Activated CD4-positive, alpha-beta T cell treated with anti-CD3 and anti-CD28 coated beads for 1 hour (primary cell): ENCODE data around the gene PTPN14.
"Not testable (repeated sequence)": the region's sequence is repeated elsewhere in the genome, so short reads cannot be mapped to it uniquely, and the experiment has no call there.

Source experiments
- DNase-seq: peaks from one replicate; pipeline ENCODE4 v3.0.0-alpha.2; 2020

PTPN14 gene

DNA sequence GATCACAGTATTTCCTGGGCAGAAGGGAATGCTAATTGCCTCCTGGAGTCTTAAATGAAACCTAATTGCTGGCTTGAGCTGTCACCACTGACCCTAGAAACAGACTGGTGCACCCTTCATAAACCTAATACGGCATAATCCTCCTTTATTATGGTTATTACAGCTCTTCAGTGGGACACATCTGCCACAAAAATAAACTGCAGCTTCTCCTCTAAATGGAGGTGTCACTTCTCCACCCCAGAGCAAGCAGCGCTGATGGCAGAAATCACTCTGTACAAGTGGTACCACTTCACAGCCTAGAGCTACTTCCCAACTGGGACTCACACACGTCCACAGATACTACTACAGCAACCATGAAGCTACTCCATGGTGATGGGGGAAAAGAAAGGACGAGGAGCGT lies 11.1 kb downstream of the PTPN14 start:
- DNase-seq, result no peak

DNA sequence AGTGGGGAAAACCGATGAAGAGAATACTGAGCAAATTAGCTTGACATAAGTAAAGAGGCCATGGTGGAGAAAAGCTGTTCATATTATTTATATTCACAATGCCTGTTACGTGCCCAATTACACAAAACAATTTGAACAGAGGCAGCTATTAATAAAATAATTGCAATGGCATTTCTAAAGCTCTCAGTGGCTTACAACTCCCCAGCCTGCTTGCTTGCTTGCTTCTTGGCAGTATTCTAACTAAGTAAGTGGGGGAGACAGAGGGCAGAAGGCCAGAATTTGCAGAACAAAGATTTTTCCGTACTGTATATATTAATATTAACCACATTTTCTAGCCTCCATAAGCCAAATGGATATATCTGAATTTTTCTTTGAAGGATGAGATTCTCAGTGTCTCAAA lies 12.9 kb downstream of the PTPN14 start:
- no peak for DNase-seq

DNA sequence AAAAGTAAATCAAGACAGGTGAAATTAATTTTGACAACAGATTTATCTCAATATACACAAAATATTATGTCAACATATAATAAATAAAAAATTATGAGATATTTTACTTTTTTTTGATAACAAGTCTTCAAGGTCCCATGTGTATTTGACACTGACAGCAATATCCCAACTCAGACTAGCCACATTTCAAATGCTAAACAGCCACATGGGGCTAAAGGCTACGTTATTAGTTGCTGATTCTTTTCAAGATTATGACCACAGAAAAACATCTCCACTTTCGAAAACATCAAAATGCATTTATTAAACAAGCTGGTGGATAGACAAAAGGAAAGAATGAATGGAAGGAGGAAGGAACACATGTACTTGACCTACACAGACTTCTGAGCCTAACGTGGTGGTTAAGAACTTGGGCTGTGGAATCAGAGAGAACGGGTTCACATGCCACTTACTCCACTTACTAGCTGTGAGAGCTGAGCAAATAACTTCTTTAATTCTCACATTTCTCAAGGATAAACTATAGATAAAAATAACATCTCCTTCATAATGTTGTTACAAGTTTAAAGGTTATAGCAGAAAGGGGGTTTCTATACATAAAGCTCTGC lies 13.4 kb downstream of the PTPN14 start:
- DNase-seq, result no peak

DNA sequence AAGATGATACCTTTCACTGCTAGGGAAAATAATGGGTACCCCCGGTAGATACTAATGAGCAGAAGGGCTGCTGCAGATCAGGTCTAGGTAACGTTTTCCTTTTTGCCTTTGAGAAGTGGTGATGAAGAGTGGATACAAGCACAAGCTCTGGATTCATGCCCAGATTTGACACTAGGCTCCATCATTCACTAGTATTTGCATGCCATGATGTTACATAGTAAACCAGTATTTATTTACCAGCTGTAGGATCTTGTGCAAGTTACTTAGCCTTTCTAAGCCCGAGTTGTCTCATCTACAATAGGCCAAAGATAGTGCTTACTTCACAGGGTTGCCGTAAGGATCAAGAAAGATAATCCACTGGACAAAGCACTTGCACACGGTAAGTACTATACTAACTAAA lies 14.2 kb downstream of the PTPN14 start:
- no peak for DNase-seq

DNA sequence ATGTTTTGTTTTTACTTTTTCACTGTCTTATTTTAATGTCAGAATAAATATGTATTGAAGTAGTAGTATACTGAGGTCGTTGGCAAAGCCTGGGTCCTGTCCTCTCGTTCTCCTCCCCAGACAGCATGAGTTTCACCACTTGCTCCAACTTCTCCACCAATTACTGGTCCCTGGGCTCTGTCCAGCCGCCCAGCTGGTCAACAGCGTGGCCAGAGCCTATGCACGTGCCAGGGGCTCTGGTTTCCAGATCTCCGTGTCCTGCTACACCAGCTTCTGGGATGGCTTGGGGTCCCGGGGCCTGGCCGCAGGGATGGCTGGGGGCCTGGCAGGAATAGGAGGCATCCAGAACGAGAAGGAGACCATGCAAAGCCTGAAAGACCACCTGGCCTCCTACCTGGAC lies 19.3 kb downstream of the PTPN14 start:
- DNase-seq, result no peak

DNA sequence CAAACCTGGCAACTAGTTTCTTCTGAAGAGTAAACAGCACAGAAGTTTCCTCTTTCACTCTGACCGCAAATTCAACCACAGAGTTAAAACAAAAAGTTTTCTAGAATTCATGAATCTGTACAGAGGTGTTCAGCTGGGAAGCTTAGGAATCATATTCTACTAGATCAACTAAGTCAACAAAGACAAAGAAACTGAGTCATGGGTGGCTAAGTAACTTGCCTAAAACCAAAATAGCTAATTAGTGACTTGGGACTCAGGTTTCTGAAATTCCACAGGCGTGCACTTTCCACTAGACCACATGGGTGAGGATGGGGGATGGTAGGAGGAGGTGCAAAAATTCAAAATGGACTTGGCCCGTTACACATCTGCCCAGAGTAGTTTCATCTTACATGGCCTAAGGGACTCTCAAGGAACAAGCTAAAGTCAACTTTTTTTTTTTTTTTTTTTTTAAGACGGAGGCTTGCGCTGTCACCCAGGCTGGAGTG lies 25.8 kb downstream of the PTPN14 start:
- no peak for DNase-seq

DNA sequence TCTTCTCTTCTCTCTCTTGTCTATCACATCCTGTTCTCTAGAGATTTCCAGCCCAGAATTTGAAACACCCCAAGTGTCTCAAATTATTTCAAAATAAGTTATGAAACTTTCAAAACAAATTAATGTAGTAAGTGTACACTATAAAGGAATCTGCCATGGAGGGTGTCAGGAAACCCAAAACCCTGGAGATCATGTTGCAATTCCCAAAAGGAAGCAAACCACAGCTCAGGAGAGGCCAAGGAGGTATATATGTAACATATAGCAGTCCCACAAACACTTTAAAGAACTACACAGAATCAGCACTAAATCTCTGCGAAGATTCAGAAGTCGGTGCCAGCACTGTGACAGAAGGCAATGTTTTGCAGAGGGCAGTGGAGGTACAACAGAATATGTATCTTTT lies 26.6 kb downstream of the PTPN14 start:
- no peak for DNase-seq

DNA sequence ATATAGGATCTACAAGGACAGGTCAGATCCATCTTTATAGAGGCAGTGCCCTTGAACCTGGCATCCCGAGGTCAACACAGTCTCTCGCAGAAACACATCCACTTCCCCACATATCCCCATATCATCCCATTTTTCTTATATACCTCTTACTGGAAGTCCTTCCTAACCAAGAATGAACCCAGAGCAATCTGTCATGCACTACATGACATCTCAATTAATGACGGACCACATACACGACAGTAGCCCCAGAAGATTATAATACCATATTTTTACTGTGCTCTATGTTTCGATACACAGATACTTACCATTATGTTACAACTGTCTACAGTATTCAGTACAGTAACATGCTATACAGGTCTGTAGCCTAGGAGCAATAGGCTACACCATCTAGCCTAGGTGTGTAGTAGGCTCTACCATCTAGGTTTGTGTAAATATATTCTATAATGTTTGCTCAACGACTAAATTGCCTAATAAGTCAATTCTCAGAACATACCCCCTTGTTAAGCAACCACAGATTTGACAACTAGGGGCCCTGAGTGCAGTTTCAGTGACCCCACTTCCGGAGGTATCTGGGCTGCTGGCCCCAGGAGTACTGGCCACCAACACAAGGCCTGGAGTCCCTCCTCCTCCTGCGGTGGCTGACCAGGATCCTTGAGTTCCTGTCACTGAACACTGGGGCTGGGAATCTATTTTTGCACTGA lies 28.1 kb downstream of the PTPN14 start:
- DNase-seq, result no peak

DNA sequence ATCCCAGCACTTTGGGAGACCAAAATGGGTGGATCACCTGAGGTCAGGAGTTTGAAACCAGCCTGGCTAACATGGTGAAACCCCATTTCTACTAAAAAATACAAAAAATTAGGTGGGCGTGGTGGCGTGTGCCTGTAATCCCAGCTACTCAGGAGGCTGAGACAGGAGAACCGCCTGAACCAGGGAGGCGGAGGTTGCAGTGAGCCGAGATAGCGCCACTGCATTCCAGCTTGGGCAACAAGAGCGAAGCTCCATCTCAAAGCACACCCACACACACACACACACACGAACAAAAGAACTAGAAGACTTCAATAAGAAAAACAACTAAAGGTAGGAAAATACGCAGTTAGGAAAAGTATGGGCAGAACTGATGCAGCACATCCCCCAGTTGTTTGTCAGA lies 29.9 kb downstream of the PTPN14 start:
- DNase-seq, result not testable (repeated sequence)

DNA sequence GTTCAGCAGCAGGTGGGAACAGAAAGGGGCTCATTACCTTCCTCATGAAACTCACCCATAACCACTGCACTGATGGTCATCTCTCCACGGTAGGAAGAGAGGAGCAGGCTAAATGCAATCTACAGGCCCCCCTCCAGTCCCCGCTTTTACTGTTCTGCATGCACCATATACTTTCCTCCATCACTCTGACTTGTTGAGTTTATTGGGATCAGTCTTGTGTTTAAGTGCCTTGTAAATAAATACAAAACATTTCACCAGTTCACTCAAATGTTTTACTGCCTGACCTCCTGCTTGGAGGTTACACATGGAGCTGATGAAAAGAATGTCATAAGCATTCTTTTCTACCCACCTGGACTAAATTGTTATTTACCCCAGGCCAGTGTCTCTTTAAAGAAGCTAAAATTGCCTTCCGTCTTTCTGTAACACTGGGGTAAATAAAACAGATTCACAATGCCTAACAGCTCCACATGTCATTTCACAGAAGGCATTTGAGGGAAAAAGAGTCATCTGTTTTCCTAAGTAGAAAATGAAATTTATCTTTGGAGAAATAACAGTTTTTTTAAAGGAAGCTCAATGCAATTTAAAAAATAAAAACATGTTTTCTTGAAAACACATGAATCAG lies 30.7 kb downstream of the PTPN14 start:
- DNase-seq, result no peak

DNA sequence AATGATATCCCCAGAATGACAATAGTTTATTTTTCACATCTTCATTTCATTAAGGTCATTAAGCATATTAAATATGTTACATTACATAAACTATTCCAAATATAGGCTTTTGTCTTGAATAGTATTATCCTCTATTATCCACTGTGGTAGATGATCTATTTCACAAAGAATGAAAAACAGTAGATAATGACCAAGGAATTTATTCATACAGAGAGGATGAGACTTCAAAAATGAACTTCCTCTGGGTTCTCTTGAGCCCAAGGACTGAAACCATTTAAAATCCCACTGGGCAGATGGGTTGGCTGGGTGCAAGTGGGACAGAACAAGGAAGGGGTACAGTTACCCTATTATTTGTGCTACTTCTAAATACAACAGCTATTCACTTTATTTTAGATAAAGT lies 33.0 kb downstream of the PTPN14 start:
- no peak for DNase-seq

DNA sequence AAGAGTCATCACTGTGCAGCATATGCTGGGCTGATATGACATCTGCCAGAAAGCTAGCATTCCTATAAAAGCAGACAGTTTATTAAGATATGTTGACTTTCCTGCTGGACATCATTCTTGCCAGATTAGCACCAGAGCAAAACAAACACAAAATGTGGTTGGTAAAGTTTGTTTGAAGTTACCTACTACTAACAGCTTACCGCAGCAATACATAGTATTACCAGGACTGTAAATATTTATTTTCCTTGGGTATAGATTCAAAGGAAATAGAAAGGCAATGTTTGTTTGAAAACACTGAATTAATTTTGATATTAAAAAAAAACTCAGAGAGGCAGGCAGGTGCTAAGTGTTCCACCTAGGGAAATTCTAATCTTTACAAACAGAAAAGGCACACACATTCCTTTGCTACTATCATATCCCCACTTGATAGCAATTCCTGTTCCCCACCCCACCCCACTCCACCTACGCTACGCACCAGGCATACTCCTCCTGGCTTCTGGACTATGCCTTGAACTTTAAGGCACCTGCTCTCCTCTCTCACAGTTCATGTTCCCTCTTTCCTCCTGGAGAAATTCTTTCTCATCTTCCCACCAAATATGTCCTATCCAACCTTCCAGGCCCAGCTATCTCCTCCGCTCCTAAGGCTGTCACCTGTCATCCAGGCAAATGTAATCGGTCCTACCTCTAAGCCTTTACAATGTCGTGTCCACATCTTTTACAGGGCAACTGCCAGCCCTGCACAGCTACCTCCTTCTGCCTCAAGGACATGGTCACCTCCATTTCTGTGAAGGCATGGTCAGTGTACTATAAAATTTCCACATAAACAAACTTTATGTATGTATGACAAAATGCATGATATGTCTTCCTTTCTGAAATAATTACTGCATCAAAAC lies 34.7 kb downstream of the PTPN14 start:
- DNase-seq, result no peak

DNA sequence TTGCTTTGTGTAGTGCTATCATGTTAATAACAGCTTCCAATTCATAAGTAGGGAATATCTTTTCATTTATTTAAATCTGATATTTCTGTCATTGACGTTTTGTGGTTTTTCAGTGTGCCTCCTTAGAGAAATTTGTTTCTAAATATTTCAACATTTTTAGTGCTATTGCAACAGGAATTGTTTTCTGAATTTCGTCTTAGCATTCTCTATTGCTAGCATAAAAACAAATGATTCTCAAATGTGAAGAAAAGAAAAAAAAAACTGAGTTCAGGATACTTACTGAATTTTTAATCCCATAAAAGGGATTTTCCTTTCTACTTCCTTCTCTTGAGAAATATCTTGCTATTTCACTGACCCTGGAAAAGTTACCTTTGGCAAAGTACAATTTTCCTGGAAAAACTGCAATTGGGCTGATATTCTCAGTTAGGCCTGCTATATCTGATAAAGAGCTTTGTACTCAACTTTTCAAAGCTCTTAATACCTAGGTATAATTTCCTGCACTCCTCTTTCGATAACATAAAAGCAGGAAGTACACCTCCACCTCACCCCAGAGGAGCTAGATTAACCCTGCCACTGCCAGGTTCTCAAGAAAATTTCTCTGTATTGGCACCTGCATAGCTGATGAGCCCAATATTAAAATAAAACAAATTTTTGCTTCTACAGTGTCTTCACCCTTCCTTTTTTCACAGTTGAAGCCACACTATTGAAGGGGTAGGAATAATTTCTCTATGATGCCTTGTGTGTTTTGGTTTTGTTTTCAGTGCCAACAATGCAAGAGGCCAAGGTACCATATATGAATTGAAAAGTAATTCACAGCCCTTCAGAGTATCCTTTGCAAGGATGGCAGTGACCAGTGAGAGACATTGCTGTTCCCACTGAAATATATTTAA lies 35.6 kb downstream of the PTPN14 start:
- DNase-seq, result no peak

DNA sequence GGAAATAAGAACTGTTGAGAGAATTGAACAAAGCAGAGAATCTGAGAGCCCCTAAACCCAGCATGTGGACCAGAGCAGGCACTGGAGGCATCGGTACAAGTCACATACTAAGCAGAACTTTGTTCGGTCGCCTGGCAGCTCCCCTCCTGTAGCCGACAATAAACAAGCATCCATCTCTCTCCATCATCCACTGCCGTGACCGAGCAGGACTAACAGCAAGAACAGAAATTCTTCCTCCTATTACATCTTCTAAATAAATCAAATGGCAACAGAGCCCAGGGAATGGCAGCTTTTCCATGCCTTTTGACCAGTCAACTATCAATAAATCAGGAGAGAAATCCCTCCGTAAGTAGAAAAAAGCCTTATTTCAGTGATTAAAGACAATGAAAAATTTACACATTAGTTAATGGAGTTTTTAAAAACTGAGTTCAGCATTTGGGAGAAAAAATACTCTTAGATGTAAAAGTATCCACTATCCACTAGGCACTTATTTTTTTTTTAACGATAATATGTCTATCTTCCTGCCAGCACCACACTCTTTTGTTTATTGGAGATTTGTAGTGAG lies 36.5 kb downstream of the PTPN14 start:
- DNase-seq, result no peak

DNA sequence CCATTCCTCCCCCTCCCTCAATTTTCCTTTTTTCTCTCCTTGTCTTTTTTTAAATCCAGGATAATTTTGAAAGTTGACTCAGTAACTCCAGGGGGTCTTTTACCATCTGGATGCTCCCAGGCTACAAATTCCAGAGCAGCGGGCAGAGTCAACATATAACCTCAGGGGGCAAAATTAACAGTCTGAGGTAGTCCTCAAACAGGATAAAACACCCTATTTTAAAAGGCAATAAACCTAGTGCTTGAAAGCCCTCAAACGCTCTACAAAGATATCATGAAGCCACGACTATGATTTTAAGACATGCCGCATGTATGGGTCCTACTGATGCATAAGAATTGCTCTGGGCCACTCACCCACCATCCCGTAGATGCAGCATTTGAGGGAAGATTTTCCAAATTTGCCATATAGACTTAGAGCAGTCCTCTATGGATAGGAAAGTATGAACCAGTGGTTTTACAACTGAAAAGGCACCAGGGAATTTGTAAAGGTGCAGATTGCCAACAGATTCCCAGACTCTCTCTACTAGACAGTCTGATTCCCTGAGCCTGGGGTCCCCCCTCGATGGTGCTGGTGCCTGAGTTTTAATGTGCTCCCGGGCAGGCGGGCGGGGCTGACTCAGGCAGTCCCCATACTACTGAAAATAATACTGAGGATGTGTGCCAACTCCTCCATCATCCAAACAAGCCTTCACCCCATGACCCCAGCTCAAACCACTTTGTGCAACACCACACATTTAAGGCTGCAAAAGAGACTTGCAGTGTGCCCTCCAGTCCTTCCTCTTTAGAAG lies 37.2 kb downstream of the PTPN14 start:
- no peak for DNase-seq

DNA sequence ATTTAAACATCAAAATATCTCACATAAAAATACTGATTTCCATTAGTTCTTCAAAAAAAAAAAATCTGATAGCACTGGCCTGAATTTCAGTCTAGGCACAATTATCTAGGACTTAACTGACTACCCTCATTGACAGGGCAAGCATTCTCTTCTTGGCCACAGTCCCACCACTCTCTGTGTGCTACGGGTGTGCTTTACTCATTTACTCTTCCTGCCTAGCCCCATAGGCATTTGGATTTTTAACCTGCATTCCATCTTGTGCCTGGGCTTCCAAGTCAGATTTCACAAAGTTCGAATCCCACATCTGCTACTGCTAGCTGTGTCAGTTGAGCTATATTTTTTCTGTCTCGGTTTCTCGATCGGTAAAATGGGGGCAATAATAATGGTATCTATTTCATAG lies 38.0 kb downstream of the PTPN14 start:
- no peak for DNase-seq

DNA sequence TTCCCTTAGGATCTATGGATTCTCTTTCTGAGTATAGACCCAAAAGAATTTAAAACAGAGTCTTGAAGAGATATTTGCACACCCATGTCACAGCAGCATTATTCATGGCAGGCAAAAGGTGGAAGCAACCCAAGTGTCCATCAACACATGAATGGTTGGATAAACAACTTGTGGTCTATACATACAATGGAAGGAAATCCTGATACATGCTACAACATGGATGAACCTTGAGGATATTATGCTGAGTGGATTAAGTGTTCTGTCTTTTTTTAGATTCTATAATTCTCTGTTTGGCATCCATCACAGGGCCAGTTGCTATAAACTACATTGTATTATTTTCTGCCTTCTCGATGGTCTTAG lies 39.8 kb downstream of the PTPN14 start:
- no peak for DNase-seq

DNA sequence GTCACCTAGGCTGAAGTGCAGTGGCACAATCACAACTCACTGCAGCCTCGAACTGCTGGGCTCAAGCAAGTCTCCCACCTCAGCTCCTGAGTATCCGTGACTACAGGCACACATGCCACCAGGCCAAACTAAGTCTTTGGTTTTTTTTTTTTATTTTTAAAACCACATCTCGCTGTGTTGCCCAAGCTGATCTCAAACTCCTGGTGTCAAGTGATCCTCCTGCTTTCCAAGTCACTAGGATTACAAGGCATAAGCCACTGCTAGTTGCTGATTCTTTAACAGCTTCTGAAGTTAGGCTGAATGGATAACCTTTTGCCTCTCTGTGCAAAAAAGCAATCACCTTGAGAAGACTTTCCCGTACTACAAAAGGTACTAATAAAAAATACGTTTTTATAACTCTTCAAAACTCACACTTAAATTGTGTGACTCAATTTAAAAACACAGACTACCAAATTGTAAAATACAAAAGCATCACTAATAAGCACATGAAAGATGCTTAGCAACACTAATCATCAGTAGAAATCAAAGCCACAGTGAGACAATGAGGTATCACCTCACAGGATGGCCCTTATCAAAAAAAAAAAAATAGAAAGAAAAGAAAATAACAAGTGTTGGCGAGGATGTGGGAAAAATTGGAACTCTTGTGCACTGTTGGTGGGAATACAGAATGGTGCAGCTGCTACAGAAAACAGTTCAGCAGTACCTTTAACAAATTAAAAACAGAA lies 40.3 kb downstream of the PTPN14 start:
- DNase-seq, result no peak

DNA sequence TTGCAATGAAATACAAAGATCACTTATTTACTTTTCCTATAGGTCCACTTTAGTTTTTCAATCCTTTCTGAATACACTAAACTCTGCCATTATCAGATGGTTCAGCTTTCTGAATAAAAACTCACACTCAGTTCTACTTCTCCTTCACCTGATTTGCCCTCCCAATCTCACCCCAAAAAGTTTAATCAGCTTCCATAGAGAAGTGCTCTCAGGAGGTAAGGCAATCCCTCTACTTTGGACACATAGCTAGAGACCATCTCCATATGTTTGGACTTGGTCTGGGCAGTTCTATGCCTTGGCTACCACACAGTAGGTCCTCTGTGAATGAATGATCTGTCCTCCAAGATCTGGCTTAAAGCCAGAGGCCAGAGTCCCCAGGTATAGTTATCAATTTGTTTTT lies 40.9 kb downstream of the PTPN14 start:
- DNase-seq, result no peak

DNA sequence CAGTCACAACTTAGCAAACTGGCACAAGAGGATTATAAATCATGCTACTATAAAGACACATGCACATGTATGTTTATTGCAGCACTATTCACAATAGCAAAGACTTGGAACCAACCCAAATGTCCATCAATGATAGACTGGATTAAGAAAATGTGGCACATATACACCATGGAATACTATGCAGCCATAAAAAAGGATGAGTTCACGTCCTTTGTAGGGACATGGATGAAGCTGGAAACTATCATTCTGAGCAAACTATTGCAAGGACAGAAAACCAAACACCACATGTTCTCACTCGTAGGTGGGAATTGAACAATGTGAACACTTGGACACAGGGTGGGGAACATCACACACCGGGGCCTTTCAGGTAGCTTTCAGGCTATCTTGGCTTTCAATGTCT lies 41.8 kb downstream of the PTPN14 start:
- DNase-seq, result not testable (repeated sequence)
